CD4-positive, alpha-beta T cell (primary cell): ENCODE results near the gene CYB561A3. TPM values are rescaled to one million over a fixed set of nuclear protein-coding genes. Genes with fewer than 3 reads are reported as not detected.
A peak's percentile ranks its signal among the peaks of the same experiment; 100 is the strongest.

Experiments
- ATAC-seq: fragments of 200-7000 bp; cut with Tn5 transposase; one replicate; pipeline ENCODE4 v1.10.0; 2022; ENCODE audit warnings: mild to moderate bottlenecking; ENCODE audit not compliant: poor library complexity
- CTCF ChIA-PET: fragments of 350-600 bp; sonication (Branson Sonifier 250); formaldehyde crosslinking; loops from one replicate; lab custom pipeline; 2021; ENCODE audit warnings: antibody characterized with exemption, inconsistent platforms; lab: Charles Lee
- POLR2A ChIA-PET: fragments of 350-600 bp; sonication (Branson Sonifier 250); formaldehyde crosslinking; loops from one replicate; lab custom pipeline; 2021; ENCODE audit warnings: antibody characterized with exemption, inconsistent platforms; lab: Charles Lee
- DNase-seq, 14 experiments: peaks; one replicate each; pipeline ENCODE4 v3.0.0-alpha.2; 2013 to 2020; ENCODE audit warnings: mixed read lengths in 2 of 14
- H3K27ac ChIP-seq, 2 donors: one replicate each; pipeline versions ENCODE4 v1.5.1 to v1.7.0; 2013; ENCODE audit warnings: low read length in 2 of 2, low read depth in 1 of 2, mild to moderate bottlenecking in 1 of 2
- H3K27me3 ChIP-seq, 2 experiments: 1 replicate in 1 of 2; 2 replicates in 1 of 2; pipeline versions ENCODE4 v1.6.1 to v1.7.0; 2013; ENCODE audit warnings: low read length in 2 of 2, control low read depth in 1 of 2, mild to moderate bottlenecking in 1 of 2, moderate library complexity in 1 of 2; ENCODE audit not compliant: insufficient read depth in 2 of 2, control insufficient read depth in 1 of 2
- H3K36me3 ChIP-seq: one replicate; pipeline ENCODE4 v1.6.1; 2013; ENCODE audit warnings: low read length, control low read depth; ENCODE audit not compliant: insufficient read depth
- H3K4me1 ChIP-seq: one replicate; pipeline ENCODE4 v1.6.1; 2013; ENCODE audit warnings: low read length, control low read depth; ENCODE audit not compliant: insufficient read depth
- H3K4me3 ChIP-seq: one replicate; pipeline ENCODE4 v1.5.1; 2013; ENCODE audit warnings: mild to moderate bottlenecking, low read length, moderate library complexity
- H3K9me3 ChIP-seq, 2 experiments: 1 replicate in 1 of 2; 2 replicates in 1 of 2; pipeline versions ENCODE4 v1.6.1 to v1.7.0; 2013; ENCODE audit warnings: low read length in 2 of 2, mild to moderate bottlenecking in 2 of 2, control low read depth in 1 of 2, moderate library complexity in 1 of 2; ENCODE audit not compliant: control insufficient read depth in 1 of 2, insufficient read depth in 1 of 2
- H3K27ac Mint-ChIP-seq: one replicate; pipeline ENCODE4 v1.8.0; 2020; ENCODE audit warnings: mixed read lengths
- H3K27me3 Mint-ChIP-seq: one replicate; pipeline ENCODE4 v1.8.0; 2021; ENCODE audit warnings: mixed read lengths
- H3K36me3 Mint-ChIP-seq: one replicate; pipeline ENCODE4 v1.8.0; 2021; ENCODE audit warnings: low read depth, mixed read lengths
- H3K4me1 Mint-ChIP-seq: one replicate; pipeline ENCODE4 v1.8.0; 2021; ENCODE audit warnings: low read depth, mixed read lengths
- H3K4me3 Mint-ChIP-seq: one replicate; pipeline ENCODE4 v1.8.0; 2020; ENCODE audit warnings: mild to moderate bottlenecking, mixed read lengths
- H3K9me3 Mint-ChIP-seq: one replicate; pipeline ENCODE4 v1.8.0; 2020; ENCODE audit warnings: mixed read lengths
- CTCF ChIP-seq: fragments of 200-600 bp; IDR thresholded peaks from one replicate; pipeline ENCODE4 v1.8.0; 2022; ENCODE audit warnings: antibody characterized with exemption, mild to moderate bottlenecking
- intact Hi-C, 2 experiments: fragments of 100-400 bp; cut with DNase I in 1 of 2; cut with micrococcal nuclease in 1 of 2; formaldehyde crosslinking; loops; one replicate each; pipeline versions ENCODE4 v1.15.1 to v1.9.0; 2023 to 2025; cut with DNase I, micrococcal nuclease
- total RNA-seq, 174 experiments: library from RNA in 2 of 174; stranded (reverse) in 2 of 174; gene quantifications; one replicate each; pipeline ENCODE4 v1.2.3 and lab custom pipeline; 2021 to 2026

Gene CYB561A3
- total RNA-seq, 2 experiments from 2014 or later, result 24.4 to 25.8 TPM

- H3K36me3 ChIP-seq, result peaks cover 55% of the 10 kb centered on the region
- ChIA-PET POLR2A (interaction anchor here (0.8 to 1.7 kb wide), 5 partner anchors 9 to 39 kb away, joined by 3 to 9 read pairs (median 4); partner anchors contain the start of genes CPSF7, CYB561A3, SDHAF2 and TMEM138), CTCF (interaction anchor here (0.9 to 2.6 kb wide), 5 partner anchors 9 to 65 kb away, joined by 3 to 13 read pairs (median 5); partner anchors contain the start of genes CPSF7 and TMEM216)
- Mint-ChIP-seq H3K9me3 (no peaks in the 10 kb centered on the region), H3K4me1 (no peaks in the 10 kb centered on the region), H3K27me3 (no peaks in the 10 kb centered on the region), H3K27ac (peak overlapping the region; percentile 79), H3K4me3 (no peak overlapping the region), H3K36me3 (peaks cover 83% of the 10 kb centered on the region)
- no peaks in the 10 kb centered on the region for H3K9me3 ChIP-seq
- no peaks in the 10 kb centered on the region for H3K4me1 ChIP-seq
- no peak for TF ChIP-seq CTCF
- H3K27me3 ChIP-seq, result no peaks in the 10 kb centered on the region
- intact Hi-C loops, result no loop called here
- no peak for DNase-seq
- H3K27ac ChIP-seq, result no peak overlapping the region
- H3K4me3 ChIP-seq, result no peak overlapping the region
- ATAC-seq, result no peak
Observed at GRCh38 chr11:61401573-61401972, 39.9 kb upstream of the CYB561A3 start.

- no peaks in the 10 kb centered on the region for H3K4me1 ChIP-seq
- no peak overlapping the region for H3K4me3 ChIP-seq
- H3K27ac ChIP-seq, result no peak overlapping the region
- CTCF ChIA-PET, result interaction anchor here (1.2 to 2.6 kb wide), 4 partner anchors 8 to 65 kb away, joined by 3 to 13 read pairs (median 8); partner anchors contain the start of genes CPSF7 and TMEM216
- no peak for DNase-seq
- POLR2A ChIA-PET, result interaction anchor here (0.7 to 1.7 kb wide), 4 partner anchors 8 to 68 kb away, joined by 3 to 9 read pairs (median 4); partner anchors contain the start of genes CYB561A3, TMEM138 and TMEM216
- no peaks in the 10 kb centered on the region for H3K9me3 ChIP-seq
- ATAC-seq, result no peak
- H3K36me3 Mint-ChIP-seq, result peaks cover 79% of the 10 kb centered on the region
- H3K27ac Mint-ChIP-seq, result peak overlapping the region; percentile 74
- no peaks in the 10 kb centered on the region for H3K27me3 Mint-ChIP-seq
- intact Hi-C loops, result no loop called here
- H3K36me3 ChIP-seq, result peaks cover 52% of the 10 kb centered on the region
- no peak for TF ChIP-seq CTCF
- H3K4me3 Mint-ChIP-seq, result no peak overlapping the region
- H3K4me1 Mint-ChIP-seq, result no peaks in the 10 kb centered on the region
- H3K27me3 ChIP-seq, result no peaks in the 10 kb centered on the region
- H3K9me3 Mint-ChIP-seq, result no peaks in the 10 kb centered on the region
Observed at GRCh38 chr11:61401173-61401572, 39.5 kb upstream of the CYB561A3 start.

GRCh38 chr11:61392981-61393595, 31.4 kb upstream of the CYB561A3 start:
- H3K27me3 ChIP-seq, result no peaks in the 10 kb centered on the region
- Mint-ChIP-seq H3K36me3 (peaks cover 35% of the 10 kb centered on the region), H3K27me3 (no peaks in the 10 kb centered on the region), H3K9me3 (no peaks in the 10 kb centered on the region), H3K4me1 (peaks cover 23% of the 10 kb centered on the region), H3K27ac (peak overlapping the region; percentile 99), H3K4me3 (peak overlapping the region; percentile 98)
- TF ChIP-seq CTCF, result peak; percentile 51
- POLR2A ChIA-PET, result interaction anchor here (0.7 to 4.0 kb wide), 14 partner anchors 8 to 1488 kb away, joined by 3 to 44 read pairs (median 4); partner anchors contain the start of genes CPSF7, CYB561A3, DDB1 and PRPF19
- H3K4me3 ChIP-seq, result peak overlapping the region; percentile 76
- peaks cover 28% of the 10 kb centered on the region for H3K4me1 ChIP-seq
- ATAC-seq (peak; percentile 59), DNase-seq (peak in 9 of 14 experiments; percentile 3 to 65 (median 14))
- intact Hi-C loops, result loop anchor here (2.0 to 10.0 kb wide), 3 partner anchors 34 to 138 kb away; partner anchors contain the start of gene CPSF7 (in 2 of the 2)
- CTCF ChIA-PET, result interaction anchor here (0.7 to 4.1 kb wide), 14 partner anchors 7 to 562 kb away, joined by 3 to 42 read pairs (median 4); partner anchors contain the start of genes CPSF7, CYB561A3, DDB1 and SDHAF2
- H3K9me3 ChIP-seq, result no peaks in the 10 kb centered on the region
- peaks cover 14% of the 10 kb centered on the region for H3K36me3 ChIP-seq
- H3K27ac ChIP-seq, result peak overlapping the region; percentile 79 to 89
